HG03039 (cell line): ENCODE data around the gene SMAD5.

ENCODE experiments used
- ATAC-seq: cut with Tn5 transposase; IDR thresholded peaks from one replicate; pipeline ENCODE4 v1.9.1; 2021; ENCODE audit warnings: mild to moderate bottlenecking, moderate library complexity; ENCODE audit not compliant: unreplicated experiment

SMAD5 gene

DNA sequence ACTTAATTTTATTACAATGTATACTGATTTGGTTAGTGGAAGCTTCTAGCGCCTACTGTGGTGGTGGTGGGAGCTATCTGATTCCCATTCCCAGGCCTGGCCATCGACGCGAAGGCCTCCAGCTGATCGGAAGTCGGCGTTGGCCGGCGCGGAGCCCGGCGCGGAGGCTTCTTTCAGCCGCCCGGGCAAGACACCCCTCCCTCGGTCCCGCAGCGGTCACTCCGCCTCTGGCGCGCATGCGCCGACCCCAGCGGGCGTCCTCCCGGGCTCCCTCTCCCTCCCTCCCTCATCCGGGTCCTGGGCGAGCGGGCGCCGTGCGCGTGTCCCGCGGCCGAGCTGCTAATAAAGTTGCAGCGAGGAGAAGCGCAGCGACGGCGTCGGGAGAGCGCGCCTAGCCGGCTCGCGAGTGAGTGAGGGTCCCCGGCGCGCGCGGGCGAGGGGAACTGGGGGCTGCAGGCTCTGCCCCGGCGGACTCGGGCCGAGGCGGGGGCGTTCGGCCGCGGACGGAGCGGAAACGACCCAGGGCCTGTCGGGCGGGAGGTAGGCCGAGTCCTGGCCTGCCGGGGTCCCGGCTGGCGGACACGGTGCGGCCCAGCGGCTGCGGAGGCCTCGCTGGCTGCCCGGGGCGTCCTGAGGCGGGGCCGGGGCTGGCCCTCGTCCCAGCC lies at the start of gene SMAD5:
SMAD5 (plus strand) TSS at position 289 of the 665 bp plus-strand sequence. CDS start 20,916 bp downstream, outside the sequence.
- ATAC-seq = peak; percentile 83

DNA sequence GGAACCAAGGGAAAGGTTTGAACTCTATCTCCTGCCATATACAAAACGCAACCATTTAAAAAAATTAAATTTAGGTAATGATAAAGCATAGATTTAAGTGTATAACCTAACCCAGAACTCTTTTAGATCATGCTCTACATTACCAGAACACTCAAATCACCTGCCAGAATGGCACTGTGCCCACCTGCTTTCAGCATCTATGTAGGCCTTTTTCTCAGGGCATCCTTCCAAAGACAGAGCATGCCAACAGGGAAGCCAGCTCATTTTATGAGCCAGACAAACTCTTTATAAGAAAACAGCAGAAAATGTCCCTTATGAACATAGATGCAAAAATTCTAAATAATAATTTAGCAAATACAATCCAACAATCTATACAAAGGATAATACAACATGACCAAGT lies 47.9 kb upstream of the SMAD5 start:
- ATAC-seq = no peak

DNA sequence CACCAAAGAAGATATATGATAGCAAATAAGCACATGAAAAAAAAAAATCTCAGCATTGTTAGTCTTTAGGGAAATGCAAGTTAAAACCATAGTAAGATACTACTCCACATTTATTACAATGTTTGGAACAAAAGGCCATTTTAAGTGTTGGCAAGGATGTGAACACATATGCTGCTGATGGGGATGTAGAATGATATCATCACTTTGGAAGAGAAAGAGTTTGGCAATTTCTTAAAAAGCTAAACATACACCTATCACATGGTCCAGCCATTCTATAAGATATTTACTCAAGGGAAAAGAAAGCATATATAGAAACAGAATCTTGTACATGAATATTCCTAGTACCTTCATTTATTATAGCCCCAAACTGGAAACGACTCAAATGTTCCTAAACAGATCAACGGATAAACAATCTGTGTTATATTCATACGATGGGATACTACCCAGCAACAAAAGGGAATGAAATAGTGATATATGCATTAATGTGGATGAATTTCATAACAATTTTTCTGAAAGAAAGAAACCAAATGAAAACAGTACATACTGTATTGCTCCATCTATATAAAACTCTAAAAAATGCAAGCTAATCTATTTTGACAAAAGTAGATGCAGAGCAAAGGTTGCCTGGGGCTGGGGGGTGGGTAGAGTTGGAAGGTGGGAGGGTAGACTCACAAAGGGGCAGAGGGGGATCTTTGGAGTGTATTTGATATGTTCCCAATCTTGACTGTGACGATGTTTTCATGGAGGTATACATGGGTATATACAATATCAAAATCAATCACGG lies 45.7 kb upstream of the SMAD5 start:
- ATAC-seq = no peak

DNA sequence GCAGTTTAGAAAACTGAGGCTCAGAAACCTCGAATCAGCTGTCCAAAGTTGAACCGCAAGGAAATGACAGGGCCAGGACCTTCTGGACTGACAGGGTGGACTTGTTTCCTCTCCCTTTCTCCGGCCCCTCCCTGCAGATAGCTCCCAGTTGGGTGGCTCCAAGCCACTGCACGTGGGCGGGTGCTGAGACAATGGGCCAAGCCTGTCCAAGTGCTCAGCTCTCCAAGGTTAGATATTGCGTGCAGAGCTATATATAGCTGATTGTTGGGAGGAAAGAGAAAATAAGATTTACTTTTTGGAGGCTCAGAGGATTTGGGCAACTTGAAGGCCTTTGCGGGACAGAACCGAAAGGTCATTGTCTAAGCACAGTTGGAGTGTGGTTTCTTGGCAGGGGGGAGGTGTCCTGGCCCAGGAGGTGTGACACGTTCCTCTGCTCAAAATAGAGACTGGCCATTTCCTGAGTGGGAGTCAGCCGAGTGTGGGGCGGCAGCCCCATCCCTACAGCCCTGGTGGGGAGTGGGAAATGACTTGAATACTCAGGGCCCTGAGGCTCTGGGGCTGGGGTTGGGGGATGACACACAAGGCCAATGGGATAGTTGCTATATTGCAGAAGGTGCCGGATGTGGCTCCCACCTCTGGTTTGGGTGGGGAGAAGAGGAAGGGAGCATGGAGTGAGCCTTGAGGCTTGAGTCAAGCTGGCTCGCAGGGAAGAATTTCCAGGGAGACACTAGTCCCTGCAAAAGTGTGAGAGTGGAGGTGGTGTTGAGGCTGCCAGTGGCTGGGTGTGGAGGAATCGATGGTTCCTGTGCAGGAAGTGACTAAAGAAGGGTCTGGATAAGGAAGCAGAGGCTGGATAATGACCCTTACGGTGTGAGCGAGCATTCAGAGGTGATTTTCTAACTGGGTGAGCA lies 44.4 kb upstream of the SMAD5 start:
- no peak for ATAC-seq

DNA sequence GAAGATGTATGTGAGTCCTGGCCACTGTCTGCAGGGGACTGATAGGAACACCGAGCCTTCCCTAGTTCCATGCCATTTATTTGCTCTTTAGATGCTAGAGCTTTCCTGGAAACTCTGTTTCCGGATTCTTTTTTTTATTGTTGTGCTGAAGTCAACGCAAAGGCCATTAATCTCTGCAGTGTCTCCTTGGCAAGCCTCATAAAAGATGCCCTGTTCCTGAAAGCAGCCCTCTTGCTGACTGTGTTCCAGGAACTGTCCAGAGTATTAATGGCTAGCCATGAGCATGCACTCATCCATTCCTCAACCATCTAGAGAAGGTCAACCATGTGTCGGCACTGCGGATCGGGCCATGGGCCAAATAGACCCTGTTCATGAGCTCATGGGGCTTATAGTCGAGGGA lies 42.9 kb upstream of the SMAD5 start:
- ATAC-seq = no peak

DNA sequence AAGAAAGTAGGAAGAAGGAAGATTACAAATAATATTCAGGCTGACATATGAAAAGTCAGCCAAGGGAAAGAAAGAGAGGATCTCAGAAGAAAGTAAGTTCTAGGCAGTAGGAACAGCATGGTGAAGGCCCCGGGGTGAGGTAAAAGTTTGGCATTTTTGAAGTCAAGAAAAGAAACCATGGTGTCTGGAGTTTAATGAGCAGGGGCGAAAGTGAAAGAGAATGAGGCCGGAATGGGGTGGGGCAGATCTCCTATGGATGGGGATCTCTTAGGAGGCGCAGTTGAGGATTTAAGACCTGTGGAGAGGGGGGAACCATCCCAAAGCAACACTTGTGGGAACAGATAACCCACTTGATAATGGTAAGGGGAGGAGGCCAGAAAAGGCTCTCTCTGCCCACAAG lies 42.3 kb upstream of the SMAD5 start:
- no peak for ATAC-seq

DNA sequence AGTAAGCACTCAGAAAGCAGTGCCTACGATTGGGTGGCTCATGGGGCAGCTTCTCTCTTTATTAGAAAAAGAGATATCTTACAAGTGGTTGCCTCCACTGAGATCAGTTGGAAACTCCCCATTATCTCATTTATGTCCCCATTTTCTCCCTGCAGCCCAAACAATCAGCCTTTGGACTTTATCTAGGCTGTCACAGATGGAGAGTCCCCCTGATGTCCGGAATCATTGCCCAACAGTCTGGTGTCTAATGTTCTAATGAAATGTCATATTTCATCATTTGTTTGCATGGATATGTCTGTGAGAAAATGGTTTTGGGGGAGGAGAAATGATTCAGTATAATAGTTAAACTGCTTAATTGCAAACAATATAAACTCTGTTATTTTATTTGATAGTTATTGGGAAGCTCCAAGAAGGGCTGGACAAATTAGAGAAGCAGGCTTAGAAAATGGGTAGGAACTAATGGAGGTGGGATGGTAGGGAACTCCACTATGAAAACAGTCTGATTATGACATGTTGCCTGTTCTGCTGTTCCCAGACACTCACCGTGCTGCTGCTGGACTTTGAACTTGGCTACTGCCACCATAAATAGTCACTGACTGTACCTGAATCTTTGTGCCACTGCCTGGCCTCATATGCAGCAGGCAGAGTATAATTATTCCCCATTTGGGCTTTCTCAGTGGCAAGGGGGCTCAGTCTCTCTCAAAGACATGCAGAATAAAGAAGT lies 38.3 kb upstream of the SMAD5 start:
- ATAC-seq = no peak

DNA sequence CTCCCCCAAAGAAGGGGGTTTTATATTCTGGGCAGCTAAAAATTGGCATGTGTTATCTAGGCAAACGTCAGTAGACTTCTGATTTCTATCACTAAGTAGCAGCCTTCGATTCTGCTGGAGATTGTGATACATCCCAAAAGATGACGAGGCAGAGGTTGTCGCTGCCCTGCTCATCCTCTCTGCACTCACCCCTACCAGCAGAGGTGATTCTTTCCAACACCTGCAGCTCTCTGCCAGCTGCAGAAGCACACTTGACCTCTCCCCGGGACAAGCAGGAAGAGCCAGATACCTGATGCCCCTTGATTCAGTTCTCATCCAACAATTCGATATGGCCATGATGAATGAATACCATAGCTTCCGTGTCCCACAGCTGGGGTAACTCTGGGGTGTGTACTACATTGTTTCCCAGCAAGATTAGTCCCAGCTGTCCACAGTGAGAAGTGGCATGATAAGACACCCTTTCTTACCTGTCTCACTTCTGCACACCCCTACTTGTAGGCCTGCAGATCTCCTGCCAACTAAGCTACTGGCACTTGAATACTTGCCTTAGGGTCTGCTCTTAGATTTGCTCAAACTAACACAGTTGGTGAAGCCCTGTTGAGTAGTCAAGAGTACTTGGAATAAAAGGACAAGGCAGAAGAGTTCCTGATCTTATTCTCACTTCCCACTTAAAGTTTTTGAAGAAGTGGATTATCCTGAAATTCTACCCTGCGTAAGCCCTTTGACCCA lies 37.6 kb upstream of the SMAD5 start:
- ATAC-seq = no peak

DNA sequence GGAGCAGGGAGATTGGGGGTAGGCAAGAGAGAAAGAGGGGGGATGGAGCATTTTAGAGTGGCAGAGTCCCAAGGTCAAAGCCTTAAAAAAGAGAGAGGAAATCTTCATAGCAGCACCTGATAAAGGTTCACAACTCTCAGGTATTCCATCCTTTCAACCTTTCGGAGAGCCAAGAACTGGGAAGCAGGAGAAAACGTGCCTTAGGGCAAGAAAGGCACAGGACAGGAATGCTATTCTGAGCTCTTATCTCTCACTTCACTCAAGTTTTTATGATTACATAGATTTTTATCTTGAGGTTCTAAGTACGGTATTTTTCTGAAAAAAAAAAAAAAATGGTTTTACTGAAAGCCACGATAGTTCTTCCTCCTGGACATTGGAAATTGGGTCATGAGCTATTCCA lies 34.5 kb upstream of the SMAD5 start:
- ATAC-seq = no peak

DNA sequence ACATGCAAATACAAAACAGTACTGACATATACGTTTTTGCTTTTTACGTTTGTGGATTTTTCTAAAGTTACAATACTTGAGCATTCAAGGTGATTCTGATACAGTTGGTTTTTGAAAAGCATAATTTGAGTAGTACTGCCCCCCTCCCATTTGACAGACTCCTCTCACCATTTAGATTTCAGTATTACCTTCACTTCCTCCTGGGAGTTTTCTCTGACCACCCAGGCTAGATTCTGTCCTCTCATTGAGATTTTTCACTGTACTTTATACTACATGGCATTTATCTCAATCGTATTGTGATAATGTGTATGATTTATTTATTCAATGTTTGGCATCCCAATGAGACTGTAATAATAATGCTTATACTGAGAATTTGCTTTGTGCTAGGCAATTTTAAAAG lies 32.8 kb upstream of the SMAD5 start:
- ATAC-seq = no peak

DNA sequence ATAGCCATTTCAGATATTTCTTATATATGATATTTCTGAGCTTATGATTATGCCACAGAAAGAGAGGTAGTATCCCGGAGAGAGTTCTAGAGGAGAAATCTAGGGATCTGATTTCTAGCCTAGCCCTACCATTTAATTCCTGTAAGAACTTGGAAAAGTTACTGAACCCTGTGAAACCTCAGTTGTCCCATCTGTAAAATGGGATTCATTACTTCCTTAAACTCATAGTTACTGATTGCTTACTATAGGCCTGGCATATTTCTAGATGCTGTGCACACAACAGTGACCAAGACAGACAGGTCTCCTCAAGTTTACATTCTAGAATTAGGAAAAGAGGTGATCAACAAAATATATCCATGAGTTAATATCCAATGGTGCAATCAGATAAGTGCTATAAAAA lies 30.8 kb upstream of the SMAD5 start:
- no peak for ATAC-seq

DNA sequence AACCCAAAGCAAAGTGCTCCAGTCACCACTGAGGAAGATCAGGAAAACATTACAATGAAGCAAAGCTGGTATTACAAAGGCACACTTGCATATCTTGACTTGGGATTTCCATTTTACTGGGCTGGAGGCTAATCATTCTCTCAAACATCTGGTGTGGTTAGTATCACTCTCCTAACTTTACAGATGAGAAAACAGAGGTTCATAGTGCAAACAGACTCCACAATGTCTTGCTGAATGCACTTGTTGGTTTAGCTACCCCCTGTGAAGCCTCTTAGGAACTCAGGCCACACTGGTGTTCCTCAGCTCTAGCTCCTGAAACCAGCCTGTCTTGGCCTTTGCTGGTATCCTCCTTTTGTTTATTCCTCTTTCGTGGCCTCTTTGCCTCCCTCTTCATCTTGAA lies 29.5 kb upstream of the SMAD5 start:
- no peak for ATAC-seq

DNA sequence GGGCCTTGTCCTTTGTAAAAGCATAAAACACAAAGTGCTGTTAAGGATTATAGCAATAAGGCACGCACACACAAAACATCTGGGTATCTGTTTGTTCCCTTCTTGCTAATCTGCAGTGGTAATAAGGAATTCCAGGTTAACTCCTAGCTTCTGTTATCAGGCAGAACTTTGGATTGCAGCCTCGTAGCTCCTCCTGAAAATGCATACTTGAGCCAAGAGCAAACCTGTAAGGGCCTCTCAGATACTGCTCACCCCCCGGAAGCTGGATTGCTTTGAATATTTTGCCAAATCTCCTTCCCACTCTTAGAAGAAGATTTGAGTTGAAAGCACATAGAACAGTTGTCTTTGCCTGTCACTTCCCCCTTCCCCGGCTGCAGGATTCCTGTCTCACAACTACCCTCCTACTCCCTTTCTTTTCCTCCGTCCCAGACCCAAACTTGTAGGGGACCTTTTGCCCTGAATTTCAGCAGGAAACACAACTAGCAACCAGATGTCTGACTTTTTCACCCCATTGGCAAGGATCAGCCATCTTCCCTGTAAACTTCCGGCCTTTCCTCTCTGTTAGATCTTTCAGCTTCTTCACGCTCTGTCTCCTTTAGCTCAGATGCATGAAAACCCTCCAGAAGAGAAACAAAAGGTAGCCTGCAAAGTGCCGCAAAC lies 28.2 kb upstream of the SMAD5 start:
- ATAC-seq = no peak

DNA sequence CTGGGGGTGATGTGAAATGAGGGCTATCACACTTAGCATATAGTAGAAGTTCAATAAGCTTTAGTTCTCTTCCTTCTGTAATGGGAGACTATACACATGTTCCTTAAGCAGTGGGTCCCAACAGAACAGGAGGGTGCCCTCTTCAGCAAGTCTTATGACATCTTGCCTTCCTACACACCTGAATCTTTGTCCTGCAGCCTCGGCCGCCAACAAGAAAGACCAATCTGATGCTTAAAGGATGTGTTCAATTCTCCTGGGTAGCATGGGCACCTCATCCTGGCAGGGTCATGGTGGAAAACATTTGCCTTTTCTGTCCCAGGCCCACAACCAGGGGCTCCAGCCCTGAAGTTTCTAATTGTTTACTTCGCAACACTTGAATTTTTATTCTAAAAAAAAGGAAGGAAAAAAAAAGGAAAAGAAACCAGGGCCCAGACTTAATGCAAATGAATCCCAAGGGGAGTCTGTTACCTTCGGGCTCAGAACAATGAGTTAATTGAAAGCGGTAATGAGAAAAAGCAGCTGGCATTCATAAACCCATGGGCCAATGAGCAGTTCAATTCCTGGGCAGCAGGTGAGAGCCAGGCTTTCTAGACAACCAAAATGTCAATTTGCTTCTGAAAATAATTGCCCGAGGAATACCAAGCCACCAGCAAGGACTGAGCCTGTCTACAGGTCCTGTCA lies 26.2 kb upstream of the SMAD5 start:
- no peak for ATAC-seq

DNA sequence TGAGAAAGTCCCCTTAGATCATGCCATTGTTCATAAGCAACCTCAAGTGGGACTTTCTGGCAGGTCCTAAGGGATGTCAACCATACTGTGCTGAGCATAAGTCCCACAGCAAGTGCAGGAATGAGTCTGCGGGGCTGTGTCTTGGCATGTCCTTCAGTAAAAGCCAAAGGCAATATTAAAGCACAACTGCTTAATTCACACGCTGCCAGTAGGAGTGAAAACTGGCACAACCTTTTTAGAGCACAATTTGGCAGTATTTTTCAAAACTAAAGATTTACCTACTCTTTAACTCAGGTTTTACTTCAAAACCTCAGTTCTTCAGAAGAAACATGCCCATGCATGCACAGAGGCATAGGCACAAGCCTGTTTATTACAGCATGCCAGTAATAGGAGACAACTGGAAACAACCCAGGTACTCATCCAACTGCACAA lies 24.4 kb upstream of the SMAD5 start:
- ATAC-seq = peak; percentile 94

DNA sequence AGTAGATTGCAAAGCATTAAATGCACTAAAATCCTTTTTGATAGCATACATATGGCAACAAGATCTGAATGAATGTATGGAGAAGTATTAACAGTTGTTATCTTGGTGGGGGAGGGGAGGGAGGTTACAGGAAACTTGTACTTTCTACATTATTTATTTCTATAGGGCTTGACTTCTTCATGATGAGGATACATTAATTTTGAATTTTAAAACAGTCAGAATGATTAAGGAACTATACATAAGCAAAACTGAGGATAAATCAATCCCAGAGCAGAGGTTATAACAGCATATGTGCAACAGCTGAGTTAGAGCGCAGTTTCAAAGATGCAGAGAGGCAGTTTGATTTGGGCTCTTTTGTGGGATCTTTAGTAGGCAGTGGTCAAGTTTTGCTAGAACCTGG lies 23.9 kb upstream of the SMAD5 start:
- ATAC-seq = no peak

DNA sequence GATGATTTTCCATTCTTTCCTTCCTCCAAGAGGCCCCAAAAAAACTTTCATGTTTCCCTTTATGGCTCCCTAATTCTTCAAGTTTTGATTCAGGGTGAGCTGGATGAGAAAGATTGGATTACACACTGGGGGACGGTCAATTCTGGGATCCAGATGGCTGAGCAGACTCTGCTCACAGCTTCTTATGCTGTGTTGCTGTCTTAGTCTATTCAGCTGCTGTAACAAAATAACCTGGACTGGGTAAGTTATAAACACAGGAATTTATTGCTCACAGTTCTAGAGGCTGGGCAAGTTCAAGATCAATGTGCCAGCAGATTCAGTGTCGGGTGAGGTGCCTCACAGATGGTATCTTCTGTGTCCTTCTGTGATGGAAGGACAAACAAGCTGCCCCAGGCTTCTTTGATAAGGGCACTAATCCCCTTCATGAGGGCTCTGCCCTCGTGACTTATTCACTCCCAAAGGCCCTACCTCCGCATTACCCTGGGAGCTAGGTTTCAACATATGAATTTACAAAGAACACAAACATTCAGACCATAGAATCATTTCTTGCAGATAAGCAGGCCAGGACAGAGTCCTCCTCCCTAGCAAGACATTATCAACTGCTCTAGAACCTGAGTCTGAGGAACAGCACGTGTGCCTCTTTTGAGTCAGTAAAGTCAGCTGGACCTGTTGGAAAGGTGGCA lies 23.1 kb upstream of the SMAD5 start:
- no peak for ATAC-seq

DNA sequence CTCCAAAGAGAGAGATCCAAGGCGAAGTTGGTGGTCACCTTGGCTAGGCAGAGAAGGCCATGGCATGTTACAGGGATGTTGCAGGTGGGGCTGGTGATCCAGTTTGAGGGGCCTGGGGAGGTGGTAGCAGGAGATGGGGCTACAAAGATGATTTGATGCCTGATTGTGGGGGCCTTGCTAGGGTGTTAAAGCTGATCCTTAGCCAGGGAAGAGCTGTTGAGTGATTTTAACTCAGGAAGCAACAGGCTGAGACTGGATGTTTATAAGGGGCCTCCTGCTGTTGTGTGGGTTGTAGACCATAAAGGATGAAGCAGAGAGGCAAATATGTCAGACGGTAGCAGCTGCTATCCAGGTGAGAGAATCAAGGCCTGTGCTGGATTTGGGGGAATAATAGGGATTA lies 19.0 kb upstream of the SMAD5 start:
- no peak for ATAC-seq
